Epithelial cell of esophagus (primary cell): ENCODE results near the gene PARP8.

Experiments
- DNase-seq: peaks from one replicate; pipeline ENCODE4 v3.0.0; 2010; ENCODE audit warnings: low read depth
- H3K4me3 ChIP-seq: 2 replicates; pipeline ENCODE4 v1.5.1; 2011; ENCODE audit warnings: mild to moderate bottlenecking, low read length, control low read depth
- TF ChIP-seq, protein P1 (sequence below): IDR thresholded peaks from 2 replicates; pipeline ENCODE4 v1.5.1; 2011; ENCODE audit warnings: low read depth, mild to moderate bottlenecking, low read length, control low read depth, inconsistent platforms; ENCODE audit not compliant: insufficient read depth; ENCODE audit errors: missing control alignments

The PARP8 gene

DNA sequence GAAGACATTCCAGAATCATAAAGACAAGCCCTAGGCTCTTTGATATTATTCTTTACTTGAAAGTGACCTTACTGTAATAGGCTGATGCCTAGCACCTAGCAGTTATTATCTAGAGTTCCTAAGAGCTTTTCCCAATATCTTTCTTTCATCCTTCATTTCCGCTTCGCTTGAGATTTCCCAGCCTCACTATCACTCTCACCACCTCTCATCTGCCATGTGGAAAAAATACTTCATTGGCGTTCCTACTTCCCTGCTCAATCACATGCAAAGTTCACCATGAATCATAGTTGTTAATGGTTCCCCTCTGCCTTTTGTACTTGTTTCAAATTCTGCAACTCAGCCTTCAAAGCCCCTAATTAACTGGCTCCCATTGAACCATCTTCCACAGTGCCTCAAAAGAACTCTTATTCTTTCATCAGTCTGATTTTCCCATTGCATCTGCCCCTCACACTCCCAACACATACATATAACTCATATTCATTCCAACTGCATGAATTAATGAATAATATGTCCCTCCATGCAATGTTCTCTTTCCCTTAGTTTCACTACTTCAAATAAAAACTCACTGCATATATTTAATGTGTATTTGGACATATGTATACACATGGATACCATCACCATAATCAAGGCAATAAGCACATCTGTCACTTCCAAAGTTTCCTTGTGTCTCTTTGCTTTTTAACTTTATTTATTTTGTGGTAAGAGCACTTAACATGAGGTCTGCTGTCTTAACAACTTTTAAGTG lies 221.6 kb downstream of the PARP8 start:
- no peak overlapping the region for H3K4me3 ChIP-seq
- DNase-seq: no peak
- TF ChIP-seq, protein P1, sequence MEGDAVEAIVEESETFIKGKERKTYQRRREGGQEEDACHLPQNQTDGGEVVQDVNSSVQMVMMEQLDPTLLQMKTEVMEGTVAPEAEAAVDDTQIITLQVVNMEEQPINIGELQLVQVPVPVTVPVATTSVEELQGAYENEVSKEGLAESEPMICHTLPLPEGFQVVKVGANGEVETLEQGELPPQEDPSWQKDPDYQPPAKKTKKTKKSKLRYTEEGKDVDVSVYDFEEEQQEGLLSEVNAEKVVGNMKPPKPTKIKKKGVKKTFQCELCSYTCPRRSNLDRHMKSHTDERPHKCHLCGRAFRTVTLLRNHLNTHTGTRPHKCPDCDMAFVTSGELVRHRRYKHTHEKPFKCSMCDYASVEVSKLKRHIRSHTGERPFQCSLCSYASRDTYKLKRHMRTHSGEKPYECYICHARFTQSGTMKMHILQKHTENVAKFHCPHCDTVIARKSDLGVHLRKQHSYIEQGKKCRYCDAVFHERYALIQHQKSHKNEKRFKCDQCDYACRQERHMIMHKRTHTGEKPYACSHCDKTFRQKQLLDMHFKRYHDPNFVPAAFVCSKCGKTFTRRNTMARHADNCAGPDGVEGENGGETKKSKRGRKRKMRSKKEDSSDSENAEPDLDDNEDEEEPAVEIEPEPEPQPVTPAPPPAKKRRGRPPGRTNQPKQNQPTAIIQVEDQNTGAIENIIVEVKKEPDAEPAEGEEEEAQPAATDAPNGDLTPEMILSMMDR: no peak

DNA sequence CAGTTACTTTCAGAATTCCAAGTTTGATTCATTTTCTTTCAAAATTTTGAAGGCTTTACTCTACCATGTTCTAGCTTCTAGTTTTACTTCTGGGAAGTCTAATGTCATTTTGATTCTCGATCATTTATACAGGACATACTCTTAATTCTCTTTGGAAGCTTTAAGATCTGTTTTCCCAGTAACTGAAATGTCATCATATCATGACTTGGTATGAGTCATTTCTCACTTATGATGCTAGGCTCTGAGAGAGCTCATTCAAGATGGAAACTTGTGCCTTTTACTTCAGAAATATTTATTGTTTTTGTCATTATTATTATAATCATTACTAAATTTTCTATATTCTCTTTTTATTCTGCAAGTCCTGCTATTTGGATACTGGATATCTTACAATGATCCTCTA lies 222.3 kb downstream of the PARP8 start:
- no peak overlapping the region for H3K4me3 ChIP-seq
- TF ChIP-seq, protein P1: no peak
- peak; percentile 9 for DNase-seq

DNA sequence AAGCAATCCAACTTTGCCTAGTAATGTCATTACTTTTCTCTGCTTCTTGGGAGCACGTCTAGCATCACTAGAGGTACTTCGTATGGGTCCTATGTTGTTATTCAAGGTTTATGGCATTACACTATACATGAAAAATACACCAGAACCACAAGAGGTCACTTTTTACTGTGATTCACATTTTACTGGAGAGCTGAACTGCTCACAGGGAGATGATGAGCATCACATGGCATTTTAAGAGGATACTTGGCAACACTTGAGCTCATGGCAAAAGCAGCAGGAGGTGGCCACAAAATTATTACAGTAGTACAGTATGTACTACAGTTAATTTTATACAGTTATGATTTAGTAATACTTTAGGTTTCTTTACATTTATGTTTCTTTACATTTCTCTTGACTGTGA lies 223.4 kb downstream of the PARP8 start:
- DNase-seq: no peak
- TF ChIP-seq, protein P1: no peak
- H3K4me3 ChIP-seq: no peak overlapping the region
